Panc1 (cell line): ENCODE results near the gene ADISSP. TPM values are rescaled to one million over a fixed set of nuclear protein-coding genes. Genes with fewer than 3 reads are reported as not detected.

Experiments used
- ATAC-seq: fragments of 200-7000 bp; cut with Tn5 transposase; 2 replicates; pipeline ENCODE4 v1.9.1; 2020; ENCODE audit warnings: mild to moderate bottlenecking, moderate library complexity
- BruUV-seq: library from RNA; stranded (reverse); fragments of 400-500 nt; replicated peaks from 2 replicates; lab custom pipeline; 2021; lab: Mats Ljungman, UMichigan
- CTCF ChIA-PET: fragments of 300-600 bp; sonication (Branson Sonifier 250); formaldehyde crosslinking; loops from one replicate; lab custom pipeline; 2022; ENCODE audit warnings: antibody characterized with exemption; lab: Charles Lee
- POLR2A ChIA-PET: fragments of 300-600 bp; sonication (Branson Sonifier 250); formaldehyde crosslinking; loops from one replicate; lab custom pipeline; 2022; ENCODE audit warnings: antibody characterized with exemption; lab: Charles Lee
- DNase-seq: peaks from one replicate; pipeline ENCODE4 v3.0.0-alpha.2; 2010; ENCODE audit warnings: low read depth, low spot score
- H3K27ac ChIP-seq: 2 replicates; pipeline ENCODE4 v1.5.1; 2011; ENCODE audit warnings: mild to moderate bottlenecking, low read length, inconsistent platforms
- H3K27me3 ChIP-seq: fragments of 200-500 bp; sonication (Bioruptor generic); 2 replicates; pipeline ENCODE4 v1.6.0; 2014; ENCODE audit warnings: low read length, inconsistent platforms; ENCODE audit not compliant: control insufficient read depth, insufficient read depth
- H3K36me3 ChIP-seq: fragments of 200-500 bp; sonication (Bioruptor generic); 2 replicates; pipeline ENCODE4 v1.5.1; 2014; ENCODE audit warnings: inconsistent platforms, mild to moderate bottlenecking, low read length, moderate library complexity; ENCODE audit not compliant: control insufficient read depth, insufficient read depth
- H3K4me1 ChIP-seq: 2 replicates; pipeline ENCODE4 v1.5.1; 2011; ENCODE audit warnings: inconsistent platforms, mild to moderate bottlenecking, low read length, moderate library complexity; ENCODE audit not compliant: control insufficient read depth, insufficient read depth
- H3K4me3 ChIP-seq, 2 experiments: 2 replicates each; pipeline ENCODE4 v1.5.1; 2011 to 2012; ENCODE audit warnings: low read depth in 2 of 2, low read length in 2 of 2, mild to moderate bottlenecking in 2 of 2, inconsistent platforms in 1 of 2, moderate library complexity in 1 of 2
- H3K9me3 ChIP-seq: fragments of 200-500 bp; sonication (Bioruptor generic); 2 replicates; pipeline ENCODE4 v1.5.1; 2014; ENCODE audit warnings: low read depth, mild to moderate bottlenecking, inconsistent platforms, low read length, moderate library complexity; ENCODE audit not compliant: control insufficient read depth, insufficient read depth
- POLR2AphosphoS5 ChIP-seq: IDR thresholded peaks from 2 replicates; pipeline ENCODE4 v1.6.1; 2012; ENCODE audit warnings: mild to moderate bottlenecking, low read depth, low read length, moderate library complexity
- SIN3A ChIP-seq: IDR thresholded peaks from 2 replicates; pipeline ENCODE4 v1.6.1; 2012; ENCODE audit warnings: low read depth, mild to moderate bottlenecking, low read length, moderate library complexity, borderline replicate concordance; ENCODE audit not compliant: insufficient read depth
- TCF7L2 ChIP-seq: IDR thresholded peaks from 2 replicates; pipeline ENCODE4 v1.6.1; 2011; ENCODE audit warnings: mild to moderate bottlenecking, low read depth, low read length, inconsistent platforms
- in situ Hi-C: cut with HindIII; loops from 2 replicates; pipeline ENCODE4 v1.10.0; 2016; ENCODE audit warnings: low sequenced_read_pairs, low pct_unique_long_range_greater_than_20kb
- intact Hi-C: fragments of 100-400 bp; cut with micrococcal nuclease; formaldehyde crosslinking; loops from one replicate; pipeline ENCODE4 v1.10.0; 2022; ENCODE audit not compliant: unreplicated experiment
- total RNA-seq: library from RNA; stranded (reverse); gene quantifications from one replicate; pipeline ENCODE4 v1.2.1, GENCODE V29; 2021; ENCODE audit not compliant: unreplicated experiment
- TF ChIP-seq, protein P1 (sequence below): fragments of 450-650 bp; IDR thresholded peaks from 2 replicates; pipeline ENCODE4 v1.5.1; 2017; ENCODE audit warnings: mild to moderate bottlenecking
- TF ChIP-seq, protein P2 (sequence below), 2 experiments: IDR thresholded peaks; 2 replicates each; pipeline ENCODE4 v1.6.1; 2011 to 2012; ENCODE audit warnings: low read depth in 2 of 2, control low read depth in 1 of 2, low read length in 1 of 2, mild to moderate bottlenecking in 1 of 2, moderate library complexity in 1 of 2; ENCODE audit not compliant: insufficient read depth in 1 of 2

Gene ADISSP
- total RNA-seq, 1 experiment from 2014 or later: 100 TPM

DNA sequence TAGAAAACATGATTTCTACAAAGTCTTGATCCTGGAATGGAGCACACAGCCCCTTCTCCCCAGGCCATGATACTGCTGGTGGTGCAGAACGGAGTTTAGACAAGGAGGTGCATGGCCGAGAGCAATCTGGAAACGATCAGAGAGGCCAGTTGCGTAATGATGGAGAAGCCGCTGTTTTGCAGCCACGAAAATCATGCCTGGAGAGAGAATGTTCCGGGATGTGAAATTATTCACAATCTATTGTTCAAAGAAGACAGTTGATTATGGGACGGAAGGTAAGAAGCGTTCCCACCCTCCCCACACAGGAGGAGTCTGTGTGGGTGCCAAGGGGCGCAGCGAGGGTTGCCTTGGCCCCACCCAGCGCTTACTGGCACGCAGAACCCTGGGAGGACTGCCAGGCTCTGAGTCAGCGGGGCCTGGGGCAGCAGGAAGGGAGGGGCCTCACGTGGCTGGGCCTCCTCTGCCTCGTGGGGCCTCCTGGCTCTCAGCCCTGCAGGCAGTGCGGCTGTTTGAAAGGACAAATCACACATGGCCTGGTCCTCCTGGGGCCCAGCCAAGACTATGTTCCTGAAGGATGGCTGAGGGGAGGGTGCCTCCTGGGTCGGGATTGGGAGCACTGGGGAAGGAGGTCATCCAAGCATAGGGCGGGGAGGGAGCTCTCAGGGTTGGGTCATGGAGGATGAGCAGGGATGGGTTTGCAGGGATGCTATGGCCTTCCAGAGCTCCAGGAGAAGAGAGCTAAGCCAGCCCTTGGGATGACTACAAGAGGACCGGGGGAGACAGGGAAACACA is 44.1 kb upstream of the ADISSP start:
- no TSS peak for BruUV-seq
- Histone ChIP-seq H3K4me1 (peaks cover 57% of the 10 kb centered on the region), H3K9me3 (no peaks in the 10 kb centered on the region), H3K4me3 (peak overlapping the region; percentile 40 to 60), H3K27me3 (no peaks in the 10 kb centered on the region), H3K27ac (peak overlapping the region; percentile 86), H3K36me3 (no peaks in the 10 kb centered on the region)
- ATAC-seq (peak; percentile 76), DNase-seq (peak; percentile 92)
- TF ChIP-seq POLR2AphosphoS5 (peak; percentile 94), SIN3A (peak; percentile 67; the same call in 1 of the 2 replicates), TCF7L2 (peak; percentile 85)
- TF ChIP-seq, protein P1, sequence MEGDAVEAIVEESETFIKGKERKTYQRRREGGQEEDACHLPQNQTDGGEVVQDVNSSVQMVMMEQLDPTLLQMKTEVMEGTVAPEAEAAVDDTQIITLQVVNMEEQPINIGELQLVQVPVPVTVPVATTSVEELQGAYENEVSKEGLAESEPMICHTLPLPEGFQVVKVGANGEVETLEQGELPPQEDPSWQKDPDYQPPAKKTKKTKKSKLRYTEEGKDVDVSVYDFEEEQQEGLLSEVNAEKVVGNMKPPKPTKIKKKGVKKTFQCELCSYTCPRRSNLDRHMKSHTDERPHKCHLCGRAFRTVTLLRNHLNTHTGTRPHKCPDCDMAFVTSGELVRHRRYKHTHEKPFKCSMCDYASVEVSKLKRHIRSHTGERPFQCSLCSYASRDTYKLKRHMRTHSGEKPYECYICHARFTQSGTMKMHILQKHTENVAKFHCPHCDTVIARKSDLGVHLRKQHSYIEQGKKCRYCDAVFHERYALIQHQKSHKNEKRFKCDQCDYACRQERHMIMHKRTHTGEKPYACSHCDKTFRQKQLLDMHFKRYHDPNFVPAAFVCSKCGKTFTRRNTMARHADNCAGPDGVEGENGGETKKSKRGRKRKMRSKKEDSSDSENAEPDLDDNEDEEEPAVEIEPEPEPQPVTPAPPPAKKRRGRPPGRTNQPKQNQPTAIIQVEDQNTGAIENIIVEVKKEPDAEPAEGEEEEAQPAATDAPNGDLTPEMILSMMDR: no peak
- TF ChIP-seq, protein P2, sequence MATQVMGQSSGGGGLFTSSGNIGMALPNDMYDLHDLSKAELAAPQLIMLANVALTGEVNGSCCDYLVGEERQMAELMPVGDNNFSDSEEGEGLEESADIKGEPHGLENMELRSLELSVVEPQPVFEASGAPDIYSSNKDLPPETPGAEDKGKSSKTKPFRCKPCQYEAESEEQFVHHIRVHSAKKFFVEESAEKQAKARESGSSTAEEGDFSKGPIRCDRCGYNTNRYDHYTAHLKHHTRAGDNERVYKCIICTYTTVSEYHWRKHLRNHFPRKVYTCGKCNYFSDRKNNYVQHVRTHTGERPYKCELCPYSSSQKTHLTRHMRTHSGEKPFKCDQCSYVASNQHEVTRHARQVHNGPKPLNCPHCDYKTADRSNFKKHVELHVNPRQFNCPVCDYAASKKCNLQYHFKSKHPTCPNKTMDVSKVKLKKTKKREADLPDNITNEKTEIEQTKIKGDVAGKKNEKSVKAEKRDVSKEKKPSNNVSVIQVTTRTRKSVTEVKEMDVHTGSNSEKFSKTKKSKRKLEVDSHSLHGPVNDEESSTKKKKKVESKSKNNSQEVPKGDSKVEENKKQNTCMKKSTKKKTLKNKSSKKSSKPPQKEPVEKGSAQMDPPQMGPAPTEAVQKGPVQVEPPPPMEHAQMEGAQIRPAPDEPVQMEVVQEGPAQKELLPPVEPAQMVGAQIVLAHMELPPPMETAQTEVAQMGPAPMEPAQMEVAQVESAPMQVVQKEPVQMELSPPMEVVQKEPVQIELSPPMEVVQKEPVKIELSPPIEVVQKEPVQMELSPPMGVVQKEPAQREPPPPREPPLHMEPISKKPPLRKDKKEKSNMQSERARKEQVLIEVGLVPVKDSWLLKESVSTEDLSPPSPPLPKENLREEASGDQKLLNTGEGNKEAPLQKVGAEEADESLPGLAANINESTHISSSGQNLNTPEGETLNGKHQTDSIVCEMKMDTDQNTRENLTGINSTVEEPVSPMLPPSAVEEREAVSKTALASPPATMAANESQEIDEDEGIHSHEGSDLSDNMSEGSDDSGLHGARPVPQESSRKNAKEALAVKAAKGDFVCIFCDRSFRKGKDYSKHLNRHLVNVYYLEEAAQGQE (IDR thresholded peaks at IDR 0.05; ENCODE audit: insufficient read depth in 1 of 2, low read depth in 2 of 2, low read length in 1 of 2): peak in 1 of 2 experiments; percentile 48; a peak in 1 of 4 replicates
- CTCF ChIA-PET: interaction anchor here (0.6 kb wide), 1 partner anchor 1801 kb away, joined by 3 read pairs; no protein-coding TSS in a partner anchor
- POLR2A ChIA-PET: interaction anchor here (0.6 kb wide), 1 partner anchor 312 kb away, joined by 3 read pairs; no protein-coding TSS in a partner anchor
- in situ Hi-C loops (no loop called here), intact Hi-C loops (no loop called here)

DNA sequence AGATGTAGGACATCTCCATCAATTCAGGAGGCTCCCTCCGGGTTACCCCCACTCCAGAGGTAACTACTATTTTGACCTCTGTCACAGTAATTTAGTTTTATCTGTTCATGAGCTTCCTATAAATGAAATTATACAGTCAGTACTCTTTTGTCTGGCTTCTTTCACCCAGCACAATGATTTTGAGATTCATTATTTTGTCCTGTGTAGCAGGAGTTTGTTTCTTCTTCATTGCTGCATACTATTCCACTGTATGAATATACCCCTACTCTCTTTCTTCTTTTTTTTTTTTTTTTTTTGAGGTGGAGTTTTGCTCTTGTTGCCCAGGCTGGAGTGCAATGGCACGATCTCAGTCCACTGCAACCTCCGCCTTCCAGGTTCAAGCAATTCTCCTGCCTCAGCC is 41.0 kb upstream of the ADISSP start:
- Histone ChIP-seq H3K27me3 (no peaks in the 10 kb centered on the region), H3K27ac (peak overlapping the region; percentile 100), H3K9me3 (no peaks in the 10 kb centered on the region), H3K4me1 (peaks cover 67% of the 10 kb centered on the region), H3K36me3 (no peaks in the 10 kb centered on the region), H3K4me3 (no peak overlapping the region)
- no peak for TF ChIP-seq POLR2AphosphoS5
- TF ChIP-seq TCF7L2: no peak
- in situ Hi-C loops (no loop called here), intact Hi-C loops (no loop called here)
- POLR2A ChIA-PET: no interaction called here
- BruUV-seq: no TSS peak
- ATAC-seq (no peak), DNase-seq (no peak)
- CTCF ChIA-PET: interaction anchor here (0.7 kb wide), 1 partner anchor 56 kb away, joined by 5 read pairs; no protein-coding TSS in a partner anchor

DNA sequence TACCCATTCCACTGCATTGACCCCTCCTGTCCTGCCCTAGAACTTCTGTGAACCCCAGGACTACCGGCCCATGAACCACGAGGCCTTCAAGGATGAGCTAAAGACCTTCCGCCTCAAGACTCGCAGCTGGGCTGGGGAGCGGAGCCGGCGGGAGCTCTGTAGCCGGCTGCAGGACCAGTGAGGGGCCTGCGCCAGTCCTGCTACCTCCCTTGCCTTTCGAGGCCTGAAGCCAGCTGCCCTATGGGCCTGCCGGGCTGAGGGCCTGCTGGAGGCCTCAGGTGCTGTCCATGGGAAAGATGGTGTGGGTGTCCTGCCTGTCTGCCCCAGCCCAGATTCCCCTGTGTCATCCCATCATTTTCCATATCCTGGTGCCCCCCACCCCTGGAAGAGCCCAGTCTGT is 37.2 kb upstream of the ADISSP start:
- H3K9me3 ChIP-seq: no peaks in the 10 kb centered on the region
- ATAC-seq: no peak
- BruUV-seq: no TSS peak
- CTCF ChIA-PET: no interaction called here
- intact Hi-C loops (no loop called here), in situ Hi-C loops (no loop called here)
- no peak overlapping the region for H3K4me3 ChIP-seq
- H3K27me3 ChIP-seq: no peaks in the 10 kb centered on the region
- POLR2A ChIA-PET: no interaction called here
- TF ChIP-seq, protein P2 (IDR thresholded peaks at IDR 0.05; ENCODE audit: insufficient read depth in 1 of 2, low read depth in 2 of 2, low read length in 1 of 2): no peak
- TF ChIP-seq, protein P1: no peak
- TF ChIP-seq SIN3A (no peak), TCF7L2 (no peak), POLR2AphosphoS5 (no peak)
- H3K36me3 ChIP-seq: no peaks in the 10 kb centered on the region
- DNase-seq: no peak
- peaks cover 38% of the 10 kb centered on the region for H3K4me1 ChIP-seq
- peak overlapping the region; percentile 100 for H3K27ac ChIP-seq
